HCT116 (cell line): ENCODE measurements around the gene FKBP6. TPM values are rescaled to one million over a fixed set of nuclear protein-coding genes. Genes with fewer than 3 reads are reported as not detected.

Source experiments
- ATAC-seq: fragments of 200-7000 bp; cut with Tn5 transposase; 2 replicates; pipeline ENCODE4 v1.9.1; 2020; ENCODE audit warnings: mild to moderate bottlenecking, moderate library complexity
- BruUV-seq: library from RNA; stranded (reverse); fragments of 400-500 nt; replicated peaks from 2 replicates; lab custom pipeline; 2021; lab: Mats Ljungman, UMichigan
- CTCF ChIA-PET: fragments of 300-600 bp; sonication (Branson Sonifier 250); formaldehyde crosslinking; loops from one replicate; lab custom pipeline; 2021; ENCODE audit warnings: antibody characterized with exemption; lab: Charles Lee
- POLR2A ChIA-PET: fragments of 300-600, 350-600 bp; sonication (Branson Sonifier 250); formaldehyde crosslinking; loops from one replicate; lab custom pipeline; 2021; ENCODE audit warnings: antibody characterized with exemption; lab: Charles Lee
- RAD21 ChIA-PET, 2 experiments: fragments of 300-600 bp; sonication (Branson Sonifier 250); formaldehyde crosslinking; loops; one replicate each; lab custom pipeline; 2023; ENCODE audit warnings: low total read pairs in 2 of 2; ENCODE audit not compliant: uncharacterized antibody in 2 of 2, unreplicated experiment in 2 of 2, low non-redundant PET in 1 of 2; lab: Charles Lee
- DNase-seq: peaks from one replicate; pipeline ENCODE4 v3.0.0-alpha.2; 2010; ENCODE audit warnings: low read depth, low spot score
- H2AFZ ChIP-seq: fragments of 200-600 bp; shearing (Covaris generic), sonication (generic); 2 replicates; pipeline ENCODE4 v1.6.1; 2017; ENCODE audit warnings: low read depth, mixed run types, mixed read lengths, antibody characterized with exemption, low read length; ENCODE audit not compliant: poor library complexity, severe bottlenecking
- H3K27ac ChIP-seq: 2 replicates; pipeline ENCODE4 v1.5.1; 2012; ENCODE audit warnings: low read depth, low read length
- H3K27me3 ChIP-seq: fragments of 200-600 bp; sonication (generic); 2 replicates; pipeline ENCODE4 v1.6.1; 2016; ENCODE audit warnings: mixed run types, low read length, mixed read lengths; ENCODE audit not compliant: insufficient read depth
- H3K36me3 ChIP-seq, 2 experiments: fragments of 200-500 bp in 1 of 2; fragments of 200-600 bp in 1 of 2; sonication (Bioruptor generic) in 1 of 2; sonication (generic) in 1 of 2; 2 replicates each; pipeline versions ENCODE4 v1.5.1 to v1.6.1; 2014 to 2016; ENCODE audit warnings: low read length in 2 of 2, inconsistent platforms in 1 of 2, mixed read lengths in 1 of 2, mixed run types in 1 of 2; ENCODE audit not compliant: insufficient read depth in 2 of 2, control insufficient read depth in 1 of 2
- H3K4me1 ChIP-seq, 2 experiments: fragments of 200-600 bp in 1 of 2; sonication (generic) in 1 of 2; 2 replicates each; pipeline versions ENCODE4 v1.5.1 to v1.6.1; 2012 to 2017; ENCODE audit warnings: low read length in 2 of 2, inconsistent platforms in 1 of 2, mild to moderate bottlenecking in 1 of 2, mixed read lengths in 1 of 2, mixed run types in 1 of 2, moderate library complexity in 1 of 2; ENCODE audit not compliant: insufficient read depth in 2 of 2, control insufficient read depth in 1 of 2
- H3K4me2 ChIP-seq: fragments of 200-600 bp; sonication (generic); 2 replicates; pipeline ENCODE4 v1.6.1; 2017; ENCODE audit warnings: mixed run types, low read length, mixed read lengths
- H3K4me3 ChIP-seq, 2 experiments: fragments of 200-600 bp in 1 of 2; sonication (generic) in 1 of 2; replicated peaks in 1 of 2; 2 replicates each; pipeline ENCODE4 v1.5.1; 2011 to 2016; ENCODE audit warnings: low read length in 2 of 2, control low read depth in 1 of 2, low read depth in 1 of 2, mild to moderate bottlenecking in 1 of 2, mixed read lengths in 1 of 2, mixed run types in 1 of 2
- H3K79me2 ChIP-seq: fragments of 200-600 bp; sonication (generic); 2 replicates; pipeline ENCODE4 v1.6.1; 2017; ENCODE audit warnings: mild to moderate bottlenecking, mixed run types, low read length, moderate library complexity, mixed read lengths; ENCODE audit not compliant: insufficient read depth
- H3K9ac ChIP-seq: fragments of 200-600 bp; sonication (generic); 2 replicates; pipeline ENCODE4 v1.6.1; 2016; ENCODE audit warnings: low read length, mixed read lengths
- H3K9me2 ChIP-seq: fragments of 200-600 bp; sonication (generic), shearing (Covaris generic); 2 replicates; pipeline ENCODE4 v1.6.1; 2017; ENCODE audit warnings: mixed run types, mild to moderate bottlenecking, moderate library complexity; ENCODE audit not compliant: insufficient read depth
- H3K9me3 ChIP-seq, 2 experiments: fragments of 200-500 bp in 1 of 2; fragments of 200-600 bp in 1 of 2; sonication (Bioruptor generic) in 1 of 2; sonication (generic) in 1 of 2; 2 replicates each; pipeline ENCODE4 v1.6.1; 2014 to 2017; ENCODE audit warnings: low read length in 2 of 2, mixed read lengths in 2 of 2, inconsistent platforms in 1 of 2, low read depth in 1 of 2, mild to moderate bottlenecking in 1 of 2, mixed run types in 1 of 2, moderate library complexity in 1 of 2; ENCODE audit not compliant: control insufficient read depth in 1 of 2, insufficient read depth in 1 of 2
- H4K20me1 ChIP-seq: fragments of 200-600 bp; sonication (generic), shearing (Covaris generic); 2 replicates; pipeline ENCODE4 v1.6.1; 2017; ENCODE audit warnings: mixed run types, mild to moderate bottlenecking, moderate library complexity; ENCODE audit not compliant: insufficient read depth
- CBX3 ChIP-seq: IDR thresholded peaks from 2 replicates; pipeline ENCODE4 v1.6.1; 2012; ENCODE audit warnings: low read depth
- CEBPB ChIP-seq: IDR thresholded peaks from 2 replicates; pipeline ENCODE4 v1.6.1; 2012; ENCODE audit warnings: low read depth
- ELF1 ChIP-seq: IDR thresholded peaks from 2 replicates; pipeline ENCODE4 v1.6.1; 2012; ENCODE audit warnings: low read depth, borderline replicate concordance
- RAD21 ChIP-seq: IDR thresholded peaks from 2 replicates; pipeline ENCODE4 v1.6.1; 2012; ENCODE audit warnings: low read depth, mild to moderate bottlenecking
- TCF7L2 ChIP-seq: IDR thresholded peaks from 2 replicates; pipeline ENCODE4 v1.7.0; 2011; ENCODE audit warnings: borderline replicate concordance, inconsistent platforms; ENCODE audit not compliant: insufficient read depth, insufficient read length; ENCODE audit errors: extremely low read depth
- ZFX ChIP-seq: fragments of 450-650 bp; IDR thresholded peaks from 2 replicates; pipeline ENCODE4 v1.6.1; 2017
- intact Hi-C: fragments of 100-400 bp; cut with micrococcal nuclease; formaldehyde crosslinking; loops from 2 replicates; pipeline ENCODE4 v1.10.0; 2022
- total RNA-seq: library from RNA; stranded (reverse); gene quantifications from one replicate; pipeline ENCODE4 v1.2.1, GENCODE V29; 2021; ENCODE audit not compliant: unreplicated experiment
- TF ChIP-seq, protein P1 (sequence below): IDR thresholded peaks from 2 replicates; pipeline ENCODE4 v1.6.1; 2012
- TF ChIP-seq, protein P2 (sequence below): IDR thresholded peaks from 2 replicates; pipeline ENCODE4 v1.6.1; 2012; ENCODE audit warnings: low read depth

FKBP6 gene
- total RNA-seq, 1 experiment from 2014 or later, result not detected

DNA sequence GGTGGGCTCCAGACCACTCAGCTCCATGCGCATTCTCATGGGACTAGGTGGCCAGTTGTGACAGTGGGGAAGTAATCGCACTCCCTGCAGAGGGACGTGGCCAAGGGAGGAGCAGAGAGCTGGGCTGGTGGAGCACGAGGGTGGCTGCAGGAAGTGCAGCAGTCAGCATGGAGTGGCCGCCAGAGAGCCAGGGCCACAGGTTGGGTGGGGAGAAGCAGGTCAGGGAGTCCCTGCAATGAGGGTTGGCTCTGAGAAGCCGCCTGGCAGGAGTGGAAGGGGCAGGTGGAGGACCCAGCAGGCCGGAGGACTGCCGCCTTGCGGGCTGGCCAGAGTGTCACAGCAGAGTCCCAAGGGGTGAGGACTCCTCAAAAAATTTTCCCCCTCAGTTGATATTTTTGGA, 26.2 kb downstream of the FKBP6 start:
- Histone ChIP-seq H3K9me3 (no peaks in the 10 kb centered on the region), H3K4me1 (peaks cover 0 to 3% of the 10 kb centered on the region in 2 experiments; a peak in 1 of 4 replicates), H3K27ac (no peak overlapping the region), H3K79me2 (no peaks in the 10 kb centered on the region), H3K4me3 (no peak overlapping the region), H4K20me1 (no peaks in the 10 kb centered on the region), H3K9ac (no peak overlapping the region), H2AFZ (no peak overlapping the region), H3K9me2 (no peaks in the 10 kb centered on the region), H3K27me3 (no peaks in the 10 kb centered on the region), H3K36me3 (no peaks in the 10 kb centered on the region), H3K4me2 (no peak overlapping the region)
- DNase-seq, result no peak
- no TSS peak for BruUV-seq
- ATAC-seq, result no peak
- intact Hi-C loops, result no loop called here
- ChIA-PET RAD21 (no interaction called here), POLR2A (no interaction called here), CTCF (no interaction called here)
- TF ChIP-seq RAD21 (no peak), ZFX (no peak), CBX3 (no peak), TCF7L2 (no peak), ELF1 (no peak), CEBPB (no peak)
- TF ChIP-seq, protein P1, sequence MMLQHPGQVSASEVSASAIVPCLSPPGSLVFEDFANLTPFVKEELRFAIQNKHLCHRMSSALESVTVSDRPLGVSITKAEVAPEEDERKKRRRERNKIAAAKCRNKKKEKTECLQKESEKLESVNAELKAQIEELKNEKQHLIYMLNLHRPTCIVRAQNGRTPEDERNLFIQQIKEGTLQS, result no peak
- TF ChIP-seq, protein P2, sequence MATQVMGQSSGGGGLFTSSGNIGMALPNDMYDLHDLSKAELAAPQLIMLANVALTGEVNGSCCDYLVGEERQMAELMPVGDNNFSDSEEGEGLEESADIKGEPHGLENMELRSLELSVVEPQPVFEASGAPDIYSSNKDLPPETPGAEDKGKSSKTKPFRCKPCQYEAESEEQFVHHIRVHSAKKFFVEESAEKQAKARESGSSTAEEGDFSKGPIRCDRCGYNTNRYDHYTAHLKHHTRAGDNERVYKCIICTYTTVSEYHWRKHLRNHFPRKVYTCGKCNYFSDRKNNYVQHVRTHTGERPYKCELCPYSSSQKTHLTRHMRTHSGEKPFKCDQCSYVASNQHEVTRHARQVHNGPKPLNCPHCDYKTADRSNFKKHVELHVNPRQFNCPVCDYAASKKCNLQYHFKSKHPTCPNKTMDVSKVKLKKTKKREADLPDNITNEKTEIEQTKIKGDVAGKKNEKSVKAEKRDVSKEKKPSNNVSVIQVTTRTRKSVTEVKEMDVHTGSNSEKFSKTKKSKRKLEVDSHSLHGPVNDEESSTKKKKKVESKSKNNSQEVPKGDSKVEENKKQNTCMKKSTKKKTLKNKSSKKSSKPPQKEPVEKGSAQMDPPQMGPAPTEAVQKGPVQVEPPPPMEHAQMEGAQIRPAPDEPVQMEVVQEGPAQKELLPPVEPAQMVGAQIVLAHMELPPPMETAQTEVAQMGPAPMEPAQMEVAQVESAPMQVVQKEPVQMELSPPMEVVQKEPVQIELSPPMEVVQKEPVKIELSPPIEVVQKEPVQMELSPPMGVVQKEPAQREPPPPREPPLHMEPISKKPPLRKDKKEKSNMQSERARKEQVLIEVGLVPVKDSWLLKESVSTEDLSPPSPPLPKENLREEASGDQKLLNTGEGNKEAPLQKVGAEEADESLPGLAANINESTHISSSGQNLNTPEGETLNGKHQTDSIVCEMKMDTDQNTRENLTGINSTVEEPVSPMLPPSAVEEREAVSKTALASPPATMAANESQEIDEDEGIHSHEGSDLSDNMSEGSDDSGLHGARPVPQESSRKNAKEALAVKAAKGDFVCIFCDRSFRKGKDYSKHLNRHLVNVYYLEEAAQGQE, result no peak
